Measurements from ENCODE around the gene DNAJB1. TPM values are rescaled to one million over a fixed set of nuclear protein-coding genes. Genes with fewer than 3 reads are reported as not detected.
"Not testable (repeated sequence)": the region's sequence is repeated elsewhere in the genome, so short reads cannot be mapped to it uniquely, and the experiment has no call there.

The DNAJB1 gene
- polyA plus RNA-seq, 4 donors = 103 to 111 (median 108) TPM

- DNase-seq (ENCODE audit: low read depth in 4 of 4, low spot score in 3 of 4) = no peak
Measured at GRCh38 chr19:14526423-14526822, 8.2 kb upstream of the DNAJB1 start.

GRCh38 chr19:14525729-14526128, 7.5 kb upstream of the DNAJB1 start:
- DNase-seq (ENCODE audit: low read depth in 4 of 4, low spot score in 3 of 4) = no peak

GRCh38 chr19:14520543-14520942, 2.3 kb upstream of the DNAJB1 start:
- DNase-seq (ENCODE audit: low read depth in 4 of 4, low spot score in 3 of 4) = no peak

- no peak for DNase-seq (ENCODE audit: low read depth in 4 of 4, low spot score in 3 of 4)
Measured at GRCh38 chr19:14519860-14520407, 1.7 kb upstream of the DNAJB1 start.

- no peak for DNase-seq (ENCODE audit: low read depth in 4 of 4, low spot score in 3 of 4)
Measured at GRCh38 chr19:14519245-14519859, 1.2 kb upstream of the DNAJB1 start.

- DNase-seq (ENCODE audit: low read depth in 4 of 4, low spot score in 3 of 4) = no peak
Measured at GRCh38 chr19:14517446-14517839, 754 bp downstream of the DNAJB1 start.

GRCh38 chr19:14516746-14517438, 1.3 kb downstream of the DNAJB1 start:
- DNase-seq (ENCODE audit: low read depth in 4 of 4, low spot score in 3 of 4) = no peak

GRCh38 chr19:14516048-14516534, 2.1 kb downstream of the DNAJB1 start:
- no peak for DNase-seq (ENCODE audit: low read depth in 4 of 4, low spot score in 3 of 4)

- DNase-seq (ENCODE audit: low read depth in 4 of 4, low spot score in 3 of 4) = no peak
Measured at GRCh38 chr19:14515501-14516047, 2.6 kb downstream of the DNAJB1 start.

GRCh38 chr19:14514215-14514863, 3.9 kb downstream of the DNAJB1 start:
- DNase-seq (ENCODE audit: low read depth in 4 of 4, low spot score in 3 of 4) = no peak

- DNase-seq (ENCODE audit: low read depth in 4 of 4, low spot score in 3 of 4) = no peak
Measured at GRCh38 chr19:14512406-14512961, 5.7 kb downstream of the DNAJB1 start.

- DNase-seq (ENCODE audit: low read depth in 4 of 4, low spot score in 3 of 4) = no peak
Measured at GRCh38 chr19:14511229-14511593, 7.0 kb downstream of the DNAJB1 start.

GRCh38 chr19:14510311-14511228, 7.6 kb downstream of the DNAJB1 start:
- no peak for DNase-seq (ENCODE audit: low read depth in 4 of 4, low spot score in 3 of 4)

GRCh38 chr19:14507704-14508542, 10.3 kb downstream of the DNAJB1 start:
- no peak for DNase-seq (ENCODE audit: low read depth in 4 of 4, low spot score in 3 of 4)

GRCh38 chr19:14505488-14506239, 12.5 kb downstream of the DNAJB1 start:
- no peak for DNase-seq (ENCODE audit: low read depth in 4 of 4, low spot score in 3 of 4)

- DNase-seq (ENCODE audit: low read depth in 4 of 4, low spot score in 3 of 4) = not testable (repeated sequence)
Measured at GRCh38 chr19:14504575-14504974, 13.6 kb downstream of the DNAJB1 start.

- DNase-seq (ENCODE audit: low read depth in 4 of 4, low spot score in 3 of 4) = no peak
Measured at GRCh38 chr19:14503285-14503684, 14.9 kb downstream of the DNAJB1 start.
